HG03575 (cell line): ENCODE measurements around the gene PTCD3.

Experiments
- ATAC-seq: cut with Tn5 transposase; IDR thresholded peaks from one replicate; pipeline ENCODE4 v1.9.1; 2021; ENCODE audit not compliant: unreplicated experiment, insufficient number of reproducible peaks, low FRiP score; ENCODE audit errors: extremely low read depth

PTCD3 gene

DNA sequence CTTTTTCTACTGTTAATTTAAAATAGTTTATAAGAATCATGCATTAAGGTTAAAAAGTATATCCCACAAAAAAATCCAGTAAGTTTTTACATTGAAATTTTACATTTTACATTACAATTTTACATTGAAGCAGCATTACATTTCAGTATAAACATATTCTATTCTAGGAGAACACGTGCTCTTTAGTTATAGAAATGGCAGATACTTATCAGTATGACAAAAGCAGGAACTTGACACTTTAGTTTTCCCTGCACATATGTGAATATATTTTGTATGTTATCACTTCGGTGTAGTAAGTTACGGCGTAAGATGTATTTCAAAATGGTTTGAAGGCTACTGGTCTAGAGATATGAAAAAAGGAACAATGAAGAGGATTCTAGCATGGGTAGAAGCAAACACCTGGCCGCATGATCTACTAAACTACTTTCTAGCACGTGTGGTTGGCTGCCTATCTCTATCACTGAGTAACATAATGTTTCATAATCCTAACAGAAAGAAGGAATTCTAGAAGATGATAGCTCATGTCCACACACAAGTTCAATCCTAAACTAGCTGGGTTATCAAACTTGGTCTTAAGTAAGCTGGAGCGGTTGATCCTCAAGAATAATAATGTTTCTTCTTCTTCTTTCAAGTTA lies 83.9 kb downstream of the PTCD3 start:
- ATAC-seq = no peak
